Activated B cell treated with CpG ODN at 0.5 μM for 24 hours (primary cell): ENCODE measurements around the gene DTYMK. TPM values are rescaled to one million over a fixed set of nuclear protein-coding genes. Genes with fewer than 3 reads are reported as not detected.

Experiments used
- ATAC-seq: fragments of 200-7000 bp; cut with Tn5 transposase; one replicate; pipeline ENCODE4 v1.10.0; 2021; ENCODE audit warnings: low read depth, mild to moderate bottlenecking, moderate library complexity
- CTCF ChIA-PET: fragments of 350-600 bp; sonication (Branson Sonifier 250); formaldehyde crosslinking; loops from one replicate; lab custom pipeline; 2021; ENCODE audit warnings: antibody characterized with exemption; lab: Charles Lee
- POLR2A ChIA-PET: fragments of 350-600 bp; sonication (Branson Sonifier 250); formaldehyde crosslinking; loops from one replicate; lab custom pipeline; 2021; ENCODE audit warnings: antibody characterized with exemption; lab: Charles Lee
- DNase-seq: peaks from one replicate; pipeline ENCODE4 v3.0.0; 2022
- H3K27ac Mint-ChIP-seq: one replicate; pipeline ENCODE4 v1.8.0; 2020; ENCODE audit warnings: mixed read lengths
- H3K27me3 Mint-ChIP-seq: one replicate; pipeline ENCODE4 v1.8.0; 2021; ENCODE audit warnings: mixed read lengths
- H3K36me3 Mint-ChIP-seq: one replicate; pipeline ENCODE4 v1.8.0; 2021; ENCODE audit warnings: low read depth, mixed read lengths
- H3K4me1 Mint-ChIP-seq: one replicate; pipeline ENCODE4 v1.8.0; 2021; ENCODE audit warnings: mixed read lengths
- H3K4me3 Mint-ChIP-seq: one replicate; pipeline ENCODE4 v1.8.0; 2020; ENCODE audit warnings: mild to moderate bottlenecking, mixed read lengths
- H3K9me3 Mint-ChIP-seq: one replicate; pipeline ENCODE4 v1.8.0; 2020; ENCODE audit warnings: mixed read lengths
- CTCF ChIP-seq: fragments of 200-600 bp; IDR thresholded peaks from one replicate; pipeline ENCODE4 v1.8.0; 2022; ENCODE audit warnings: antibody characterized with exemption, mild to moderate bottlenecking
- intact Hi-C: fragments of 100-400 bp; cut with micrococcal nuclease; formaldehyde crosslinking; loops from one replicate; pipeline ENCODE4 v1.15.1; 2024
- total RNA-seq: library from RNA; stranded (reverse); gene quantifications from 2 replicates; pipeline ENCODE4 v1.2.3, GENCODE V29; 2022

The DTYMK gene
- total RNA-seq, 1 donor from 2014 or later: 34.7 TPM

- POLR2A ChIA-PET: no interaction called here
- CTCF ChIA-PET: interaction anchor here (1.1 kb wide), 1 partner anchor 11 kb away, joined by 3 read pairs; no protein-coding TSS in a partner anchor
- Mint-ChIP-seq H3K4me1 (peaks cover 3% of the 10 kb centered on the region), H3K27me3 (no peaks in the 10 kb centered on the region), H3K36me3 (peaks cover 74% of the 10 kb centered on the region), H3K9me3 (no peaks in the 10 kb centered on the region), H3K4me3 (no peak overlapping the region), H3K27ac (no peak overlapping the region)
- no peak for ATAC-seq
- intact Hi-C loops: no loop called here
- DNase-seq: no peak
- TF ChIP-seq CTCF: no peak
These were observed 22.3 kb upstream of the DTYMK start for GRCh38 chr2:241708879-241709278.

GRCh38 chr2:241706537-241706936 lies 19.9 kb upstream of the DTYMK start:
- Mint-ChIP-seq H3K4me1 (peaks cover 16% of the 10 kb centered on the region), H3K4me3 (no peak overlapping the region), H3K27me3 (no peaks in the 10 kb centered on the region), H3K9me3 (no peaks in the 10 kb centered on the region), H3K27ac (no peak overlapping the region), H3K36me3 (peaks cover 60% of the 10 kb centered on the region)
- no peak for ATAC-seq
- no peak for TF ChIP-seq CTCF
- intact Hi-C loops: no loop called here
- ChIA-PET CTCF (no interaction called here), POLR2A (interaction anchor here (0.8 to 1.0 kb wide), 3 partner anchors 20 to 175 kb away, joined by 3 to 9 read pairs (median 6); partner anchors contain the start of gene DTYMK)
- no peak for DNase-seq

DNA sequence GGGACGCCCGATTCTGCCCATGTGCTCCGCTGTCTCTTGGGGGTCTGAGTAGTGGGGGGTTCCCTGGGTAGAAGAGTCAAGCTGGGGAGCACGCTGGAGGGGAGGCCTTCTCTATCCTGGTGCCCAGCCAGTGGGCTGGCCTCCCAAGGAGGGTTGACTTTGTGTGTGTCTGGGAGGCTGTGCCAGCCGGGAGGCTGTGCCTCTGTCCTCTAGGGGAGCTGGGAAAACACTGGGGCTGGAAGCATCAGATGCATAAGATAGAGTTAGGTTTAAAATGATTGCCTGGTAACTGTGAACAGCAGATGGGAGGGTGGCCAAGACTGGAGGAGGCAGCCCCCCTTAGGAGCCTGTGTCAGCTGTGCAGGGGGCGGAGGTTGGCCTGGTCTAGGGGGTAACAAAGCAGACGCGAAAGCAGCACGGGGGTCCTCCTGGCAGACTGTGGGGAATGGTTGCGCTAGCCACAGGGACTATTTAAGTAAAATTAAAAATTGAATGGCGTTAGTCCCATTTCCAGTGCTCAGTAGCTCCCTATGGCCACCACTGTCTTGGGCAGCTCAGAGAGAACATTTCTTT lies 16.5 kb upstream of the DTYMK start:
- H3K36me3 Mint-ChIP-seq: peaks cover 35% of the 10 kb centered on the region
- peaks cover 26% of the 10 kb centered on the region for H3K4me1 Mint-ChIP-seq
- no peak for DNase-seq
- ATAC-seq: no peak
- CTCF ChIA-PET: interaction anchor here (0.7 to 2.1 kb wide), 5 partner anchors 15 to 175 kb away, joined by 3 to 12 read pairs (median 4); partner anchors contain the start of gene DTYMK
- H3K27me3 Mint-ChIP-seq: no peaks in the 10 kb centered on the region
- POLR2A ChIA-PET: interaction anchor here (0.6 to 6.6 kb wide), 4 partner anchors 15 to 379 kb away, joined by 4 to 117 read pairs (median 42); partner anchors contain the start of genes D2HGDH and DTYMK
- intact Hi-C loops: loop anchor here (5.0 kb wide), 1 partner anchor 86 kb away; no protein-coding TSS in a partner anchor
- peak overlapping the region; percentile 79 for H3K27ac Mint-ChIP-seq
- peak overlapping the region; percentile 82 for H3K4me3 Mint-ChIP-seq
- H3K9me3 Mint-ChIP-seq: no peaks in the 10 kb centered on the region
- TF ChIP-seq CTCF: no peak

- Mint-ChIP-seq H3K36me3 (peaks cover 30% of the 10 kb centered on the region), H3K27ac (peak overlapping the region; percentile 79), H3K4me1 (peaks cover 26% of the 10 kb centered on the region), H3K4me3 (peak overlapping the region; percentile 82), H3K9me3 (no peaks in the 10 kb centered on the region), H3K27me3 (no peaks in the 10 kb centered on the region)
- ChIA-PET POLR2A (interaction anchor here (0.7 to 6.6 kb wide), 21 partner anchors 8 to 1141 kb away, joined by 3 to 117 read pairs (median 5); partner anchors contain the start of genes ATG4B, CAPN10, D2HGDH and DTYMK), CTCF (interaction anchor here (0.7 to 2.1 kb wide), 7 partner anchors 14 to 248 kb away, joined by 3 to 13 read pairs (median 4); partner anchors contain the start of genes D2HGDH and DTYMK)
- DNase-seq (peak; percentile 93), ATAC-seq (peak; percentile 73)
- no peak for TF ChIP-seq CTCF
- intact Hi-C loops: loop anchor here (1.0 to 5.0 kb wide), 6 partner anchors 16 to 870 kb away; partner anchors contain the start of genes ATG4B, DTYMK and THAP4
These were observed 15.8 kb upstream of the DTYMK start for GRCh38 chr2:241702155-241703031.
